ENCODE data around the gene THAP5. TPM values are rescaled to one million over a fixed set of nuclear protein-coding genes. Genes with fewer than 3 reads are reported as not detected.
"Not testable (repeated sequence)": the region's sequence is repeated elsewhere in the genome, so short reads cannot be mapped to it uniquely, and the experiment has no call there.

The THAP5 gene
- total and polyA plus RNA-seq, 4 donors: 8.5 to 41.3 (median 17.1) TPM

GRCh38 chr7:108557191-108557590 lies 12.3 kb downstream of the THAP5 start:
- Histone ChIP-seq H3K4me1 (ENCODE audit: control insufficient read depth in 5 of 5, insufficient read depth in 5 of 5, low read length in 5 of 5) (peaks cover 0 to 4% (median 0%) of the 10 kb centered on the region in 5 donors), H3K9me3 (ENCODE audit: control insufficient read depth in 4 of 4, insufficient read depth in 3 of 4, low read length in 3 of 4) (peaks cover 0 to 13% (median 4%) of the 10 kb centered on the region in 4 donors), H3K4me3 (no peak overlapping the region), H3K27ac (ENCODE audit: low read depth in 1 of 2, low read length in 1 of 2) (no peak overlapping the region), H3K27me3 (ENCODE audit: control insufficient read depth in 3 of 3, insufficient read depth in 3 of 3, low read length in 2 of 3) (no peaks in the 10 kb centered on the region), H3K9ac (ENCODE audit: insufficient read depth in 1 of 2, low read length in 2 of 2) (no peak overlapping the region), H3K36me3 (ENCODE audit: control insufficient read depth in 4 of 4, insufficient read depth in 4 of 4, low read length in 4 of 4) (peaks cover 0 to 4% (median 1%) of the 10 kb centered on the region in 4 donors)
- DNase-seq: no peak
- 98 to 99% methylated on average over 3 of the region's 3 CpGs for WGBS, 2 donors
- no peak for TF ChIP-seq CTCF (IDR thresholded peaks at IDR 0.05; ENCODE audit: control extremely low read depth, extremely low read depth)
- no peak for ATAC-seq (ENCODE audit: insufficient read depth, low FRiP score)

GRCh38 chr7:108556665-108557064 lies 12.8 kb downstream of the THAP5 start:
- peaks cover 0 to 13% (median 4%) of the 10 kb centered on the region in 4 donors for H3K9me3 ChIP-seq (ENCODE audit: control insufficient read depth in 4 of 4, insufficient read depth in 3 of 4, low read length in 3 of 4)
- ATAC-seq (ENCODE audit: insufficient read depth, low FRiP score); DNase-seq; H3K9ac ChIP-seq (ENCODE audit: insufficient read depth in 1 of 2, low read length in 2 of 2); H3K4me1 ChIP-seq (ENCODE audit: control insufficient read depth in 5 of 5, insufficient read depth in 5 of 5, low read length in 5 of 5); H3K27me3 ChIP-seq (ENCODE audit: control insufficient read depth in 3 of 3, insufficient read depth in 3 of 3, low read length in 2 of 3); H3K4me3 ChIP-seq; H3K36me3 ChIP-seq (ENCODE audit: control insufficient read depth in 4 of 4, insufficient read depth in 4 of 4, low read length in 4 of 4); H3K27ac ChIP-seq (ENCODE audit: low read depth in 1 of 2, low read length in 1 of 2): not testable (repeated sequence)

- not testable (repeated sequence) for H3K9me3 ChIP-seq (ENCODE audit: control insufficient read depth in 4 of 4, insufficient read depth in 3 of 4, low read length in 3 of 4); H3K4me3 ChIP-seq
- WGBS, 2 donors: 86 to 88% methylated on average over 2 of the region's 2 CpGs
These were observed 21.2 kb downstream of the THAP5 start for GRCh38 chr7:108548141-108548896.

DNA sequence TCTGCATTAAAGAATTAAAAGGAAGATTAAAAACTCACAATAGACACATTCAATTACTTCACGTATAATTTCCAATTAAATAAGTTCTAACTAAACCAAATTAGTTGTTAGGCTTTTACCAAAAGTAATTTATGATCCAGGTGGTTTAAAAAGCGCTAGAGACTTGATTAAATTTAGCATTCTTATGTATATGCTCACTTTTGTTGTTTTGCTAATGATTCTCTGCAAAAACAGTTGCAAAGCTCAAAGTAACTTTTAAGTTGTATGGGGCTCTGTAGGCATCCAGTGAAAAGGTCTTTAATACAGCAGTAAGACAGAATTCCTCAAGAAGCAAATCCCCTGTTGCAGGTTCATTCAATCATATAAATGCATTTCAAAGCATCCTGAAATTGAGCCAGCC lies 28.0 kb downstream of the THAP5 start:
- Histone ChIP-seq H3K4me1 (ENCODE audit: control insufficient read depth in 5 of 5, insufficient read depth in 5 of 5, low read length in 5 of 5) (no peaks in the 10 kb centered on the region), H3K36me3 (ENCODE audit: control insufficient read depth in 4 of 4, insufficient read depth in 4 of 4, low read length in 4 of 4) (no peaks in the 10 kb centered on the region), H3K4me3 (no peak overlapping the region), H3K27ac (ENCODE audit: low read depth in 1 of 2, low read length in 1 of 2) (no peak overlapping the region), H3K9ac (ENCODE audit: insufficient read depth in 1 of 2, low read length in 2 of 2) (no peak overlapping the region), H3K27me3 (ENCODE audit: control insufficient read depth in 3 of 3, insufficient read depth in 3 of 3, low read length in 2 of 3) (no peaks in the 10 kb centered on the region), H3K9me3 (ENCODE audit: control insufficient read depth in 4 of 4, insufficient read depth in 3 of 4, low read length in 3 of 4) (no peaks in the 10 kb centered on the region)
- DNase-seq (no peak), ATAC-seq (ENCODE audit: insufficient read depth, low FRiP score) (no peak)
- no peak for TF ChIP-seq CTCF (IDR thresholded peaks at IDR 0.05; ENCODE audit: control extremely low read depth, extremely low read depth)
- WGBS, 2 donors: 77 to 81% methylated on average over 2 of the region's 2 CpGs

More at GRCh38 chr7:108548141-108548896, 21.2 kb downstream of the THAP5 start:
- H3K4me1 ChIP-seq (ENCODE audit: control insufficient read depth in 5 of 5, insufficient read depth in 5 of 5, low read length in 5 of 5); H3K36me3 ChIP-seq (ENCODE audit: control insufficient read depth in 4 of 4, insufficient read depth in 4 of 4, low read length in 4 of 4); DNase-seq; H3K27me3 ChIP-seq (ENCODE audit: control insufficient read depth in 3 of 3, insufficient read depth in 3 of 3, low read length in 2 of 3); H3K9ac ChIP-seq (ENCODE audit: insufficient read depth in 1 of 2, low read length in 2 of 2); H3K27ac ChIP-seq (ENCODE audit: low read depth in 1 of 2, low read length in 1 of 2); ATAC-seq (ENCODE audit: insufficient read depth, low FRiP score): not testable (repeated sequence)

- not testable (repeated sequence) for H3K9ac ChIP-seq (ENCODE audit: insufficient read depth in 1 of 2, low read length in 2 of 2); H3K4me3 ChIP-seq; H3K27me3 ChIP-seq (ENCODE audit: control insufficient read depth in 3 of 3, insufficient read depth in 3 of 3, low read length in 2 of 3); DNase-seq; H3K9me3 ChIP-seq (ENCODE audit: control insufficient read depth in 4 of 4, insufficient read depth in 3 of 4, low read length in 3 of 4); H3K36me3 ChIP-seq (ENCODE audit: control insufficient read depth in 4 of 4, insufficient read depth in 4 of 4, low read length in 4 of 4); H3K4me1 ChIP-seq (ENCODE audit: control insufficient read depth in 5 of 5, insufficient read depth in 5 of 5, low read length in 5 of 5); H3K27ac ChIP-seq (ENCODE audit: low read depth in 1 of 2, low read length in 1 of 2); ATAC-seq (ENCODE audit: insufficient read depth, low FRiP score)
- 93 to 95% methylated on average over 4 of the region's 4 CpGs for WGBS, 2 donors
These were observed 30.8 kb downstream of the THAP5 start for GRCh38 chr7:108538685-108539084.

DNA sequence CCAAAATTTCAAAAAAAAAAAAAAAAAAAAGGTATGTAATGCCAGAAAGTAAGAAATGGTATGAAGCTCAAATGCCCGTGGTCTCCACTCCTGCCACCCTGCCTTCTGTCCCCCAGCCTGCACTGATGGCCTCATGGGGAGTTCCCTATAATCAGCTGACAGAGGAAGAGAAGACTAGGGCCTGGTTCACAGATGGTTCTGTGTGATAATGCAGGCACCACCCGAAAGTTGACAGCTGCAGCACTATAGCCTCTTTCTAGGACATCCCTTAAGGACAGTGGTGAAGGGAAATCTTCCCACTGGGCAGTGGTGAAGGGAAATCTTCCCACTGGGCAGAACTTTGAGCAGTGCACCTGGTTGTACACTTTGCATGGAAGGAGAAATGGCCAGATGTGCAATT lies 31.3 kb downstream of the THAP5 start:
- DNase-seq; H3K4me1 ChIP-seq (ENCODE audit: control insufficient read depth in 5 of 5, insufficient read depth in 5 of 5, low read length in 5 of 5): not testable (repeated sequence)
- 33 to 54% methylated on average over 2 of the region's 2 CpGs for WGBS, 2 donors

More for the DNA sequence above, 31.3 kb downstream of the THAP5 start:
- not testable (repeated sequence) for H3K27me3 ChIP-seq (ENCODE audit: control insufficient read depth in 3 of 3, insufficient read depth in 3 of 3, low read length in 2 of 3); H3K36me3 ChIP-seq (ENCODE audit: control insufficient read depth in 4 of 4, insufficient read depth in 4 of 4, low read length in 4 of 4); ATAC-seq (ENCODE audit: insufficient read depth, low FRiP score); H3K9me3 ChIP-seq (ENCODE audit: control insufficient read depth in 4 of 4, insufficient read depth in 3 of 4, low read length in 3 of 4); H3K9ac ChIP-seq (ENCODE audit: insufficient read depth in 1 of 2, low read length in 2 of 2); H3K27ac ChIP-seq (ENCODE audit: low read depth in 1 of 2, low read length in 1 of 2); H3K4me3 ChIP-seq
